Measurements from ENCODE around the gene MPP1.
A peak's percentile ranks its signal among the peaks of the same experiment; 100 is the strongest.

MPP1 gene

DNA sequence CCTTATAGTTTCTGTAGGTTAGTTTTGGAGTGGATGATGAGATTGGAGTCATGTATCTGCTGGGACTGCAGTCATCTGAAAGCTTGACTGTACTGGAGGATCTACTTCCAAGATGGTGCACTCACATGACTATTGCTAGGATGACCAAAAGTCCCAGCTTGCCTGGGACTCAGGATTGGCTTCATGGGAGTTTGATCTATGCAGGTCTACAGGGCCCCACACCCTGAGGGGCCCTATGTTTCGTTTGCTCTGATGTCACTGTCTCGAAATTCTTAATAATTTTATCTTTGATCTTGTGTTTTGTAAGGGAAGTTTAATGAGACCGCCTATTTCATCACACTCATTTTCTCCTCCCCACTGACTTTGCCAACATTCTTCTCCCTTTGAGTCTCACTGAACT, 29.3 kb upstream of the MPP1 start, which contains the start of gene SMIM9:
SMIM9 (minus strand) TSS at position 101 of the 400 bp plus-strand sequence. CDS start 3,806 bp downstream, outside the sequence.
- Histone ChIP-seq H3K79me2 (ENCODE audit: low read length) (no peaks in the 10 kb centered on the region), H3K4me1 (ENCODE audit: low read length) (peaks cover 1% of the 10 kb centered on the region), H3K27me3 (ENCODE audit: low read depth, low read length) (no peaks in the 10 kb centered on the region), H4K20me1 (ENCODE audit: insufficient read depth, low read length) (no peaks in the 10 kb centered on the region), H3K9ac (ENCODE audit: low read length) (no peak within 1 kb of the TSS), H3K4me3 (ENCODE audit: low read length) (no peak within 1 kb of the TSS), H3K4me2 (ENCODE audit: low read length) (no peak within 1 kb of the TSS), H3K9me3 (ENCODE audit: insufficient read depth, low read length) (no peaks in the 10 kb centered on the region), H3K36me3 (replicated peaks; ENCODE audit: low read depth, low read length) (no peaks in the 10 kb centered on the region), H3K27ac (ENCODE audit: low read length) (no peak within 1 kb of the TSS), H2AFZ (ENCODE audit: low read depth, low read length) (no peak within 1 kb of the TSS)
- TF ChIP-seq, protein P1, sequence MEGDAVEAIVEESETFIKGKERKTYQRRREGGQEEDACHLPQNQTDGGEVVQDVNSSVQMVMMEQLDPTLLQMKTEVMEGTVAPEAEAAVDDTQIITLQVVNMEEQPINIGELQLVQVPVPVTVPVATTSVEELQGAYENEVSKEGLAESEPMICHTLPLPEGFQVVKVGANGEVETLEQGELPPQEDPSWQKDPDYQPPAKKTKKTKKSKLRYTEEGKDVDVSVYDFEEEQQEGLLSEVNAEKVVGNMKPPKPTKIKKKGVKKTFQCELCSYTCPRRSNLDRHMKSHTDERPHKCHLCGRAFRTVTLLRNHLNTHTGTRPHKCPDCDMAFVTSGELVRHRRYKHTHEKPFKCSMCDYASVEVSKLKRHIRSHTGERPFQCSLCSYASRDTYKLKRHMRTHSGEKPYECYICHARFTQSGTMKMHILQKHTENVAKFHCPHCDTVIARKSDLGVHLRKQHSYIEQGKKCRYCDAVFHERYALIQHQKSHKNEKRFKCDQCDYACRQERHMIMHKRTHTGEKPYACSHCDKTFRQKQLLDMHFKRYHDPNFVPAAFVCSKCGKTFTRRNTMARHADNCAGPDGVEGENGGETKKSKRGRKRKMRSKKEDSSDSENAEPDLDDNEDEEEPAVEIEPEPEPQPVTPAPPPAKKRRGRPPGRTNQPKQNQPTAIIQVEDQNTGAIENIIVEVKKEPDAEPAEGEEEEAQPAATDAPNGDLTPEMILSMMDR (IDR thresholded peaks at IDR 0.05; ENCODE audit: low read depth, low read length): no peak
- no peak for TF ChIP-seq EZH2phosphoT487 (IDR thresholded peaks at IDR 0.05; ENCODE audit: low read depth)

DNA sequence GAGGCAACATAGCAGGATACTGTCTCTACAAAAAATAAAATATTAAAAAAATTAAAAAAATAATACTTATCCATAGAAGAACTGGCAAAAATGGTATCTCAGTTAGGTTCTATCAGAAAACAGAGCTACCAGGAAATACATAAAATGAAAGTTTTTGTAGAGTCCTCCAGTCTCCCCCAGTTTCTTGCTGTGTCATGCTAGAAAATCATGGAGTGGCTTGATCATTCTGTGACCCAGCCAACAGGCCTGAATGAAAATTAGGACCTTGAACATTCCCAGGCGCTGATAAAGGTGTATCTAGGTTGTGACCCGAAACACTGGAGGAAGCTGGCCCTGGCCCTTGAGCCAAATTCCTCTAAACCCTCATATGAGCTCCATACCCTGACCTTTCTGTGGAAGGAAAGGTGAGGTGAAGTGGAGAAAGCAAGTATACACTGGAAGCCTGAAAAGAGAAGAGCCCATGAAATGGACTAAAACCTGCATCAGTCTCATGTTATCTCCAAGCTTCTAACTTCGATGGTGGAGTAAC, 28.5 kb upstream of the MPP1 start:
- no peak overlapping the region for H3K9ac ChIP-seq (ENCODE audit: low read length)
- H3K79me2 ChIP-seq (ENCODE audit: low read length): no peaks in the 10 kb centered on the region
- no peak overlapping the region for H3K4me3 ChIP-seq (ENCODE audit: low read length)
- H2AFZ ChIP-seq (ENCODE audit: low read depth, low read length): no peak overlapping the region
- H3K36me3 ChIP-seq (replicated peaks; ENCODE audit: low read depth, low read length): no peaks in the 10 kb centered on the region
- H3K27me3 ChIP-seq (ENCODE audit: low read depth, low read length): no peaks in the 10 kb centered on the region
- H3K4me2 ChIP-seq (ENCODE audit: low read length): no peak overlapping the region
- peaks cover 9% of the 10 kb centered on the region for H3K4me1 ChIP-seq (ENCODE audit: low read length)
- no peaks in the 10 kb centered on the region for H4K20me1 ChIP-seq (ENCODE audit: insufficient read depth, low read length)
- TF ChIP-seq EZH2phosphoT487 (IDR thresholded peaks at IDR 0.05; ENCODE audit: low read depth): no peak
- TF ChIP-seq, protein P1 (IDR thresholded peaks at IDR 0.05; ENCODE audit: low read depth, low read length): no peak
- no peaks in the 10 kb centered on the region for H3K9me3 ChIP-seq (ENCODE audit: insufficient read depth, low read length)
- no peak overlapping the region for H3K27ac ChIP-seq (ENCODE audit: low read length)

DNA sequence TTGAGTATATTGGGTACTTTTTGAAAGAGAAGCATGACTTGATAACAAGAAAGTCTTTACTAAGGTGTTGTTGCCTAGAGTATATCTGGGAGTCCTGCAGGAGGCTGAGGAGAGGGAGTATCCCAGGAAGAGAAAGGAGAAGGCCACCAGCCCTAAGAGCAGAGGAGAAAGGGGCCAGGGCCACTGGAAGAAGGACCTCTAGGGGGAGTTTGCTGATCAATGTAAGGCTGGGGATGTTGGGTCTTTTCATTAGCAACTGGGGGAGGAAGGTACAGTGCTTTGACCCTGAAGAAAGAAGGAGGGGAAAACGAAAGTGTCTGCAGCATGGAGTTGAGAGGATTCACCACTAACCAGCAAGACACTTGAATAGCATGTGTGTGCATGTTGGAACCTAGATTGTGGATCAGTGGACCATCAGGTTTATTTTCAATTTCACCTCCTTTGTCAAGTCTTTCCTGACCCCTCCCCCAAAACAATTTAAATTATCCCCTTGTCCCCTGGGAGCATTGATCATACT, 24.7 kb upstream of the MPP1 start:
- no peaks in the 10 kb centered on the region for H3K79me2 ChIP-seq (ENCODE audit: low read length)
- no peak overlapping the region for H3K27ac ChIP-seq (ENCODE audit: low read length)
- no peak overlapping the region for H3K4me2 ChIP-seq (ENCODE audit: low read length)
- no peak overlapping the region for H3K9ac ChIP-seq (ENCODE audit: low read length)
- no peak for TF ChIP-seq EZH2phosphoT487 (IDR thresholded peaks at IDR 0.05; ENCODE audit: low read depth)
- TF ChIP-seq, protein P1 (IDR thresholded peaks at IDR 0.05; ENCODE audit: low read depth, low read length): no peak
- no peaks in the 10 kb centered on the region for H3K9me3 ChIP-seq (ENCODE audit: insufficient read depth, low read length)
- H3K36me3 ChIP-seq (replicated peaks; ENCODE audit: low read depth, low read length): no peaks in the 10 kb centered on the region
- peaks cover 36% of the 10 kb centered on the region for H3K4me1 ChIP-seq (ENCODE audit: low read length)
- H4K20me1 ChIP-seq (ENCODE audit: insufficient read depth, low read length): no peaks in the 10 kb centered on the region
- 0 out of 2 replicates have a peak overlapping the region, but pooled peaks have one; percentile 4 for H2AFZ ChIP-seq (ENCODE audit: low read depth, low read length)
- no peak overlapping the region for H3K4me3 ChIP-seq (ENCODE audit: low read length)
- H3K27me3 ChIP-seq (ENCODE audit: low read depth, low read length): no peaks in the 10 kb centered on the region

DNA sequence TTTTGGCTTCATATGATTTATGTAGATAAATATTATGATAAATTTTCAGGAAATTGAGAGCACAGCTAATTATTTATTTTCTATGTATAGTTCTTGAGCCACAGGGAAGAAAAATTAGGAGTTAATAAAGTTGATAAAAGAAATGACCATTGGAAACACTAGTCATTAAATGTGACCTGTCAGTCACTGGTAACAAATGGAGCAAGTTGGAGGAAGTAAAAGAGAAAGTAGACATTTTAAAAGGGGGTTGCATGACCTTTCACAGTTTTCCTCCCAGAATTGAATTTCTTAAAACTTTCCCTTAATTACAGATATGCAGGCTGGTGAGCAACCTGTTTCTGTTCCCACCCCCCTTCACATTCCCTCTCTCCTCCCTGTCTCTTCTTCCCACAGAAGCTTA, 23.8 kb upstream of the MPP1 start:
- Histone ChIP-seq H3K4me1 (ENCODE audit: low read length) (peaks cover 36% of the 10 kb centered on the region), H3K36me3 (replicated peaks; ENCODE audit: low read depth, low read length) (no peaks in the 10 kb centered on the region), H3K27ac (ENCODE audit: low read length) (no peak overlapping the region), H2AFZ (ENCODE audit: low read depth, low read length) (peak overlapping the region; percentile 4; the same call in 1 of the 2 replicates), H3K9me3 (ENCODE audit: insufficient read depth, low read length) (no peaks in the 10 kb centered on the region), H3K79me2 (ENCODE audit: low read length) (no peaks in the 10 kb centered on the region), H3K9ac (ENCODE audit: low read length) (no peak overlapping the region), H3K4me2 (ENCODE audit: low read length) (peak overlapping the region; percentile 6; the same call in 1 of the 2 replicates), H3K27me3 (ENCODE audit: low read depth, low read length) (no peaks in the 10 kb centered on the region), H3K4me3 (ENCODE audit: low read length) (no peak overlapping the region), H4K20me1 (ENCODE audit: insufficient read depth, low read length) (no peaks in the 10 kb centered on the region)
- TF ChIP-seq EZH2phosphoT487 (IDR thresholded peaks at IDR 0.05; ENCODE audit: low read depth): no peak
- TF ChIP-seq, protein P1 (IDR thresholded peaks at IDR 0.05; ENCODE audit: low read depth, low read length): no peak
